Measurements from ENCODE around the gene ZC3H18.

DNA sequence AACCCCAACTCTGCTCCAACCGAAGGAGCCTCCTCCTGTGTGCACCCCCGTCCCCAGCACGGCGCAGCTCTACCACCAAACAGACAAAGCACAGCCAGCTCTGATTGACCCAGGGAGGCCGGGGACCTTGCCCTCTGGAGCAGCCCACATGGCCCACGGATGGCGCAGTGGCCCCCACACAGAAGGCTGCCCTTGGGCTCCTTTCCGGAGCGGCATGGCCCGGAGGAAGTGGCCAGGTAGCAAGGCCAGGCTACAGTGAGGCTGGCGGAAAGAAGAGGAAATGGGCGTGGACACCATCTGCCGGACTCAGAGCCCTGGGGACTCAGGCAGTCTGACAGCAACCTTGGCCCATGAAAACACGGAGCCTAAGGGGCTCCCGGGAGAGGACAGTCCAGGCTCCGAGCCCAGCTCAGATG lies 19.9 kb upstream of the ZC3H18 start:
- TF ChIP-seq, protein P1, sequence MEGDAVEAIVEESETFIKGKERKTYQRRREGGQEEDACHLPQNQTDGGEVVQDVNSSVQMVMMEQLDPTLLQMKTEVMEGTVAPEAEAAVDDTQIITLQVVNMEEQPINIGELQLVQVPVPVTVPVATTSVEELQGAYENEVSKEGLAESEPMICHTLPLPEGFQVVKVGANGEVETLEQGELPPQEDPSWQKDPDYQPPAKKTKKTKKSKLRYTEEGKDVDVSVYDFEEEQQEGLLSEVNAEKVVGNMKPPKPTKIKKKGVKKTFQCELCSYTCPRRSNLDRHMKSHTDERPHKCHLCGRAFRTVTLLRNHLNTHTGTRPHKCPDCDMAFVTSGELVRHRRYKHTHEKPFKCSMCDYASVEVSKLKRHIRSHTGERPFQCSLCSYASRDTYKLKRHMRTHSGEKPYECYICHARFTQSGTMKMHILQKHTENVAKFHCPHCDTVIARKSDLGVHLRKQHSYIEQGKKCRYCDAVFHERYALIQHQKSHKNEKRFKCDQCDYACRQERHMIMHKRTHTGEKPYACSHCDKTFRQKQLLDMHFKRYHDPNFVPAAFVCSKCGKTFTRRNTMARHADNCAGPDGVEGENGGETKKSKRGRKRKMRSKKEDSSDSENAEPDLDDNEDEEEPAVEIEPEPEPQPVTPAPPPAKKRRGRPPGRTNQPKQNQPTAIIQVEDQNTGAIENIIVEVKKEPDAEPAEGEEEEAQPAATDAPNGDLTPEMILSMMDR (IDR thresholded peaks at IDR 0.05 in 2 of 3, conservative IDR thresholded peaks at IDR 0.05 in 1 of 3; ENCODE audit: borderline replicate concordance in 1 of 3, insufficient read depth in 1 of 3, low read depth in 2 of 3, low read length in 2 of 3): no peak
- TF ChIP-seq POLR2A (IDR thresholded peaks at IDR 0.05; ENCODE audit: borderline replicate concordance, extremely low read depth, insufficient read depth, insufficient read length) (no peak), SRF (IDR thresholded peaks at IDR 0.05; ENCODE audit: low read depth) (no peak), RAD21 (IDR thresholded peaks at IDR 0.05; ENCODE audit: low read depth) (no peak), ZNF274 (IDR thresholded peaks at IDR 0.05; ENCODE audit: low read depth, low read length) (no peak), CEBPB (IDR thresholded peaks at IDR 0.05; ENCODE audit: low read depth) (no peak)
